Sigmoid colon (tissue), 4 donors: ENCODE results near the gene MASP2.

ENCODE experiments used
- CTCF ChIP-seq, 4 experiments: fragments of 450-650 bp in 3 of 4; fragments of 200-600 bp in 1 of 4; IDR thresholded peaks; one replicate each; pipeline ENCODE4 v1.5.1; 2016 to 2019; ENCODE audit warnings: antibody characterized with exemption in 4 of 4, mild to moderate bottlenecking in 3 of 4, moderate library complexity in 2 of 4
- POLR2A ChIP-seq, 2 donors: fragments of 450-650 bp; IDR thresholded peaks; one replicate each; pipeline ENCODE4 v1.6.1; 2016; ENCODE audit warnings: antibody characterized with exemption in 2 of 2, mild to moderate bottlenecking in 2 of 2, moderate library complexity in 2 of 2
- POLR2AphosphoS5 ChIP-seq, 4 donors: sonication (generic); formaldehyde crosslinking; IDR thresholded peaks; one replicate each; pipeline ENCODE4 v1.6.1; 2017; ENCODE audit warnings: antibody characterized with exemption in 4 of 4

DNA sequence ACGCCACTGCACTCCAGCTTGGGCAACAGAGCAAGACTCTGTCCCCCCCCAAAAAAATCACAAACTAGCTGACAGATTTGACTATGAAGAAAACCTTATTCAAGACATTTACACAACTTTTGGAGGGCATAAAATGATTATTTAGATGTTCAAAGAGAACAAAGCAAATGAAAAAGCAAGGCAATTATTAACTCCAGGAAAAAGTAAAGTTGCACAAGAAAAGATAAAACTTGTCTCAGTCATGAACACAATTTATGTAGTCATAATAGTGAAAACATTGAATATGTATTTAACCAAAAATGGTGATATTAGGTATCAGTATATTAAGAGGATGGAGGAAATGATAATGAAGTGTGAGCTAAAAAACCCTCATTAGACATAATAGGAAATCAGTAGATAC, 46.5 kb downstream of the MASP2 start:
- no peak for TF ChIP-seq CTCF (IDR thresholded peaks at IDR 0.05)
- TF ChIP-seq POLR2A (IDR thresholded peaks at IDR 0.05) = no peak
- no peak for TF ChIP-seq POLR2AphosphoS5 (IDR thresholded peaks at IDR 0.05)
